ENCODE results near the gene USP24. TPM values are rescaled to one million over a fixed set of nuclear protein-coding genes. Genes with fewer than 3 reads are reported as not detected.
"Not testable (repeated sequence)": the region's sequence is repeated elsewhere in the genome, so short reads cannot be mapped to it uniquely, and the experiment has no call there.

The USP24 gene
- total RNA-seq, 1 donor from 2014 or later, result 50.5 TPM

- Mint-ChIP-seq H3K36me3 (peaks cover 76% of the 10 kb centered on the region), H3K27me3 (ENCODE audit: insufficient read depth, low read depth) (peaks cover 2% of the 10 kb centered on the region), H3K27ac (no peak overlapping the region), H3K9me3 (peaks cover 21% of the 10 kb centered on the region), H3K4me3 (no peak overlapping the region), H3K4me1 (no peaks in the 10 kb centered on the region)
- H2AFZ ChIP-seq (replicated peaks), result no peak overlapping the region
- no peak overlapping the region for H3K4me2 ChIP-seq
- H3K4me1 ChIP-seq, result no peaks in the 10 kb centered on the region
- TF ChIP-seq CTCF (IDR thresholded peaks at IDR 0.05) (no peak), EZH2phosphoT487 (IDR thresholded peaks at IDR 0.05) (no peak), EZH2 (IDR thresholded peaks at IDR 0.05) (no peak)
- H3K27me3 ChIP-seq, result no peaks in the 10 kb centered on the region
- no peak overlapping the region for H3K27ac ChIP-seq
- H3K4me3 ChIP-seq, result no peak overlapping the region
- H4K20me1 ChIP-seq (ENCODE audit: low read depth), result no peaks in the 10 kb centered on the region
- H3K79me2 ChIP-seq (ENCODE audit: low read depth), result no peaks in the 10 kb centered on the region
- no peak overlapping the region for H3K9ac ChIP-seq
- no peaks in the 10 kb centered on the region for H3F3A ChIP-seq (ENCODE audit: low read depth)
- no peak for DNase-seq (ENCODE audit: low spot score)
- no peaks in the 10 kb centered on the region for H3K9me3 ChIP-seq (ENCODE audit: low read depth)
- peaks cover 34% of the 10 kb centered on the region for H3K36me3 ChIP-seq
Measured at GRCh38 chr1:55118651-55119329, 96.4 kb downstream of the USP24 start.

GRCh38 chr1:55117941-55118340, 97.2 kb downstream of the USP24 start:
- Histone ChIP-seq H2AFZ (replicated peaks) (no peak overlapping the region), H3F3A (ENCODE audit: low read depth) (no peaks in the 10 kb centered on the region), H3K27ac (no peak overlapping the region), H3K36me3 (peaks cover 35% of the 10 kb centered on the region), H3K4me2 (no peak overlapping the region), H3K4me1 (no peaks in the 10 kb centered on the region), H4K20me1 (ENCODE audit: low read depth) (no peaks in the 10 kb centered on the region), H3K4me3 (no peak overlapping the region), H3K9me3 (ENCODE audit: low read depth) (no peaks in the 10 kb centered on the region), H3K9ac (no peak overlapping the region), H3K27me3 (no peaks in the 10 kb centered on the region), H3K79me2 (ENCODE audit: low read depth) (no peaks in the 10 kb centered on the region)
- TF ChIP-seq EZH2phosphoT487 (IDR thresholded peaks at IDR 0.05) (no peak), EZH2 (IDR thresholded peaks at IDR 0.05) (no peak), CTCF (IDR thresholded peaks at IDR 0.05) (no peak)
- H3K36me3 Mint-ChIP-seq, result peaks cover 84% of the 10 kb centered on the region
- H3K27me3 Mint-ChIP-seq (ENCODE audit: insufficient read depth, low read depth), result peaks cover 2% of the 10 kb centered on the region
- no peak overlapping the region for H3K4me3 Mint-ChIP-seq
- no peaks in the 10 kb centered on the region for H3K4me1 Mint-ChIP-seq
- no peak overlapping the region for H3K27ac Mint-ChIP-seq
- H3K9me3 Mint-ChIP-seq, result peaks cover 28% of the 10 kb centered on the region
- no peak for DNase-seq (ENCODE audit: low spot score)

- peaks cover 20% of the 10 kb centered on the region for H3K36me3 ChIP-seq
- H3K27ac Mint-ChIP-seq, result not testable (repeated sequence)
Measured at GRCh38 chr1:55109005-55109404, 106.2 kb downstream of the USP24 start.

GRCh38 chr1:55107101-55107500, 108.1 kb downstream of the USP24 start:
- no peak overlapping the region for H3K27ac Mint-ChIP-seq
- H3F3A ChIP-seq (ENCODE audit: low read depth), result no peaks in the 10 kb centered on the region
- H3K4me1 Mint-ChIP-seq, result no peaks in the 10 kb centered on the region
- H3K36me3 Mint-ChIP-seq, result peaks cover 40% of the 10 kb centered on the region
- H3K9me3 Mint-ChIP-seq, result no peaks in the 10 kb centered on the region
- H3K79me2 ChIP-seq (ENCODE audit: low read depth), result no peaks in the 10 kb centered on the region
- H2AFZ ChIP-seq (replicated peaks), result no peak overlapping the region
- TF ChIP-seq EZH2phosphoT487 (IDR thresholded peaks at IDR 0.05), result no peak
- no peak overlapping the region for H3K9ac ChIP-seq
- no peak overlapping the region for H3K27ac ChIP-seq
- DNase-seq (ENCODE audit: low spot score), result no peak
- H4K20me1 ChIP-seq (ENCODE audit: low read depth), result no peaks in the 10 kb centered on the region
- peaks cover 9% of the 10 kb centered on the region for H3K36me3 ChIP-seq
- H3K4me3 Mint-ChIP-seq, result no peak overlapping the region
- no peaks in the 10 kb centered on the region for H3K27me3 ChIP-seq
- H3K4me3 ChIP-seq, result no peak overlapping the region
- H3K4me1 ChIP-seq, result no peaks in the 10 kb centered on the region
- H3K9me3 ChIP-seq (ENCODE audit: low read depth), result no peaks in the 10 kb centered on the region
- H3K27me3 Mint-ChIP-seq (ENCODE audit: insufficient read depth, low read depth), result no peaks in the 10 kb centered on the region
- no peak overlapping the region for H3K4me2 ChIP-seq

More at GRCh38 chr1:55109005-55109404, 106.2 kb downstream of the USP24 start:
- H3K9ac ChIP-seq; H3K4me3 Mint-ChIP-seq; H3K79me2 ChIP-seq (ENCODE audit: low read depth); H3K27ac ChIP-seq; H2AFZ ChIP-seq (replicated peaks); H3K27me3 ChIP-seq; DNase-seq (ENCODE audit: low spot score); H3K9me3 ChIP-seq (ENCODE audit: low read depth); H3K4me3 ChIP-seq; H3F3A ChIP-seq (ENCODE audit: low read depth); H3K4me1 ChIP-seq; H3K4me1 Mint-ChIP-seq; H3K27me3 Mint-ChIP-seq (ENCODE audit: insufficient read depth, low read depth); H3K4me2 ChIP-seq; H4K20me1 ChIP-seq (ENCODE audit: low read depth): not testable (repeated sequence)
- H3K9me3 Mint-ChIP-seq, result peaks cover 14% of the 10 kb centered on the region
- H3K36me3 Mint-ChIP-seq, result peaks cover 51% of the 10 kb centered on the region
